ENCODE data around the gene NR6A1. TPM values are rescaled to one million over a fixed set of nuclear protein-coding genes. Genes with fewer than 3 reads are reported as not detected.

Gene NR6A1
- total and polyA plus RNA-seq, 5 donors from 2014 or later: 0.05 TPM; not detected in 4

- Mint-ChIP-seq H3K4me1 (no peaks in the 10 kb centered on the region), H3K36me3 (no peaks in the 10 kb centered on the region), H3K9me3 (no peaks in the 10 kb centered on the region), H3K4me3 (no peak overlapping the region), H3K27ac (no peak overlapping the region), H3K27me3 (peaks cover 23% of the 10 kb centered on the region)
- ATAC-seq (ENCODE audit: low read depth in 2 of 2) (no peak), DNase-seq (no peak)
- Histone ChIP-seq H3K4me3 (ENCODE audit: low read depth, low read length) (no peak overlapping the region), H3K36me3 (ENCODE audit: control insufficient read depth, insufficient read depth, low read length) (no peaks in the 10 kb centered on the region), H3K4me1 (ENCODE audit: control insufficient read depth, insufficient read depth, low read length, poor library complexity, severe bottlenecking) (no peaks in the 10 kb centered on the region), H3K27ac (ENCODE audit: insufficient read depth, low read length, poor library complexity, severe bottlenecking) (no peak overlapping the region), H3K9me3 (ENCODE audit: control insufficient read depth in 2 of 2, low read length in 2 of 2) (no peaks in the 10 kb centered on the region), H3K27me3 (ENCODE audit: control insufficient read depth, insufficient read depth, low read length) (no peaks in the 10 kb centered on the region)
Observed at GRCh38 chr9:124626276-124626675, 144.8 kb downstream of the NR6A1 start.

GRCh38 chr9:124625087-124625486 is 146.0 kb downstream of the NR6A1 start:
- Histone ChIP-seq H3K27ac (ENCODE audit: insufficient read depth, low read length, poor library complexity, severe bottlenecking) (no peak overlapping the region), H3K4me3 (ENCODE audit: low read depth, low read length) (no peak overlapping the region), H3K27me3 (ENCODE audit: control insufficient read depth, insufficient read depth, low read length) (no peaks in the 10 kb centered on the region), H3K4me1 (ENCODE audit: control insufficient read depth, insufficient read depth, low read length, poor library complexity, severe bottlenecking) (no peaks in the 10 kb centered on the region), H3K9me3 (ENCODE audit: control insufficient read depth in 2 of 2, low read length in 2 of 2) (no peaks in the 10 kb centered on the region), H3K36me3 (ENCODE audit: control insufficient read depth, insufficient read depth, low read length) (no peaks in the 10 kb centered on the region)
- H3K9me3 Mint-ChIP-seq: no peaks in the 10 kb centered on the region
- no peak for DNase-seq
- ATAC-seq (ENCODE audit: low read depth in 2 of 2): no peak
- H3K4me3 Mint-ChIP-seq: no peak overlapping the region
- H3K27me3 Mint-ChIP-seq: peaks cover 34% of the 10 kb centered on the region
- no peaks in the 10 kb centered on the region for H3K4me1 Mint-ChIP-seq
- no peaks in the 10 kb centered on the region for H3K36me3 Mint-ChIP-seq
- H3K27ac Mint-ChIP-seq: no peak overlapping the region

- H3K36me3 ChIP-seq (ENCODE audit: control insufficient read depth, insufficient read depth, low read length): no peaks in the 10 kb centered on the region
- no peaks in the 10 kb centered on the region for H3K9me3 ChIP-seq (ENCODE audit: control insufficient read depth in 2 of 2, low read length in 2 of 2)
- no peaks in the 10 kb centered on the region for H3K4me1 ChIP-seq (ENCODE audit: control insufficient read depth, insufficient read depth, low read length, poor library complexity, severe bottlenecking)
- H3K36me3 Mint-ChIP-seq: no peaks in the 10 kb centered on the region
- H3K27me3 Mint-ChIP-seq: peaks cover 34% of the 10 kb centered on the region
- no peak overlapping the region for H3K27ac ChIP-seq (ENCODE audit: insufficient read depth, low read length, poor library complexity, severe bottlenecking)
- ATAC-seq (ENCODE audit: low read depth in 2 of 2) (no peak), DNase-seq (no peak)
- H3K9me3 Mint-ChIP-seq: no peaks in the 10 kb centered on the region
- H3K4me3 ChIP-seq (ENCODE audit: low read depth, low read length): no peak overlapping the region
- H3K4me3 Mint-ChIP-seq: no peak overlapping the region
- H3K27me3 ChIP-seq (ENCODE audit: control insufficient read depth, insufficient read depth, low read length): no peaks in the 10 kb centered on the region
- no peak overlapping the region for H3K27ac Mint-ChIP-seq
- H3K4me1 Mint-ChIP-seq: no peaks in the 10 kb centered on the region
Observed at GRCh38 chr9:124624735-124624992, 146.4 kb downstream of the NR6A1 start.

- Histone ChIP-seq H3K9me3 (ENCODE audit: control insufficient read depth in 2 of 2, low read length in 2 of 2) (no peaks in the 10 kb centered on the region), H3K4me3 (ENCODE audit: low read depth, low read length) (no peak overlapping the region), H3K27me3 (ENCODE audit: control insufficient read depth, insufficient read depth, low read length) (no peaks in the 10 kb centered on the region), H3K36me3 (ENCODE audit: control insufficient read depth, insufficient read depth, low read length) (no peaks in the 10 kb centered on the region), H3K4me1 (ENCODE audit: control insufficient read depth, insufficient read depth, low read length, poor library complexity, severe bottlenecking) (no peaks in the 10 kb centered on the region), H3K27ac (ENCODE audit: insufficient read depth, low read length, poor library complexity, severe bottlenecking) (no peak overlapping the region)
- H3K9me3 Mint-ChIP-seq: no peaks in the 10 kb centered on the region
- H3K4me3 Mint-ChIP-seq: no peak overlapping the region
- DNase-seq: no peak
- H3K27me3 Mint-ChIP-seq: peaks cover 34% of the 10 kb centered on the region
- ATAC-seq (ENCODE audit: low read depth in 2 of 2): no peak
- H3K36me3 Mint-ChIP-seq: no peaks in the 10 kb centered on the region
- H3K27ac Mint-ChIP-seq: no peak overlapping the region
- H3K4me1 Mint-ChIP-seq: no peaks in the 10 kb centered on the region
Observed at GRCh38 chr9:124623966-124624734, 147.0 kb downstream of the NR6A1 start.

- no peak overlapping the region for H3K27ac Mint-ChIP-seq
- DNase-seq (no peak), ATAC-seq (ENCODE audit: low read depth in 2 of 2) (no peak)
- Histone ChIP-seq H3K27ac (ENCODE audit: insufficient read depth, low read length, poor library complexity, severe bottlenecking) (no peak overlapping the region), H3K27me3 (ENCODE audit: control insufficient read depth, insufficient read depth, low read length) (no peaks in the 10 kb centered on the region), H3K4me1 (ENCODE audit: control insufficient read depth, insufficient read depth, low read length, poor library complexity, severe bottlenecking) (no peaks in the 10 kb centered on the region), H3K4me3 (ENCODE audit: low read depth, low read length) (no peak overlapping the region), H3K9me3 (ENCODE audit: control insufficient read depth in 2 of 2, low read length in 2 of 2) (no peaks in the 10 kb centered on the region), H3K36me3 (ENCODE audit: control insufficient read depth, insufficient read depth, low read length) (no peaks in the 10 kb centered on the region)
- H3K4me1 Mint-ChIP-seq: no peaks in the 10 kb centered on the region
- peaks cover 34% of the 10 kb centered on the region for H3K27me3 Mint-ChIP-seq
- no peaks in the 10 kb centered on the region for H3K9me3 Mint-ChIP-seq
- no peak overlapping the region for H3K4me3 Mint-ChIP-seq
- H3K36me3 Mint-ChIP-seq: no peaks in the 10 kb centered on the region
Observed at GRCh38 chr9:124622882-124623281, 148.2 kb downstream of the NR6A1 start.

GRCh38 chr9:124621371-124622328 is 149.5 kb downstream of the NR6A1 start:
- ATAC-seq (ENCODE audit: low read depth in 2 of 2) (no peak), DNase-seq (no peak)

GRCh38 chr9:124618476-124618875 is 152.6 kb downstream of the NR6A1 start:
- H3K27me3 Mint-ChIP-seq: peaks cover 41% of the 10 kb centered on the region
- H3K36me3 Mint-ChIP-seq: no peaks in the 10 kb centered on the region
- no peak overlapping the region for H3K27ac ChIP-seq (ENCODE audit: insufficient read depth, low read length, poor library complexity, severe bottlenecking)
- H3K4me1 Mint-ChIP-seq: no peaks in the 10 kb centered on the region
- H3K9me3 Mint-ChIP-seq: no peaks in the 10 kb centered on the region
- ATAC-seq (ENCODE audit: low read depth in 2 of 2): no peak
- no peaks in the 10 kb centered on the region for H3K4me1 ChIP-seq (ENCODE audit: control insufficient read depth, insufficient read depth, low read length, poor library complexity, severe bottlenecking)
- H3K4me3 Mint-ChIP-seq: no peak overlapping the region
- no peak for DNase-seq
- H3K27me3 ChIP-seq (ENCODE audit: control insufficient read depth, insufficient read depth, low read length): peaks cover 10% of the 10 kb centered on the region
- H3K4me3 ChIP-seq (ENCODE audit: low read depth, low read length): no peak overlapping the region
- no peak overlapping the region for H3K27ac Mint-ChIP-seq
- no peaks in the 10 kb centered on the region for H3K36me3 ChIP-seq (ENCODE audit: control insufficient read depth, insufficient read depth, low read length)
- no peaks in the 10 kb centered on the region for H3K9me3 ChIP-seq (ENCODE audit: control insufficient read depth in 2 of 2, low read length in 2 of 2)

More at GRCh38 chr9:124621371-124622328, 149.5 kb downstream of the NR6A1 start:
- Histone ChIP-seq H3K4me3 (ENCODE audit: low read depth, low read length) (no peak overlapping the region), H3K9me3 (ENCODE audit: control insufficient read depth in 2 of 2, low read length in 2 of 2) (no peaks in the 10 kb centered on the region), H3K36me3 (ENCODE audit: control insufficient read depth, insufficient read depth, low read length) (no peaks in the 10 kb centered on the region), H3K4me1 (ENCODE audit: control insufficient read depth, insufficient read depth, low read length, poor library complexity, severe bottlenecking) (no peaks in the 10 kb centered on the region), H3K27ac (ENCODE audit: insufficient read depth, low read length, poor library complexity, severe bottlenecking) (no peak overlapping the region), H3K27me3 (ENCODE audit: control insufficient read depth, insufficient read depth, low read length) (no peaks in the 10 kb centered on the region)
- Mint-ChIP-seq H3K4me1 (no peaks in the 10 kb centered on the region), H3K4me3 (no peak overlapping the region), H3K27me3 (peaks cover 41% of the 10 kb centered on the region), H3K36me3 (no peaks in the 10 kb centered on the region), H3K9me3 (no peaks in the 10 kb centered on the region), H3K27ac (no peak overlapping the region)
